Osteoblast (primary cell): ENCODE data around the gene CHD9NB. TPM values are rescaled to one million over a fixed set of nuclear protein-coding genes. Genes with fewer than 3 reads are reported as not detected.
A peak's percentile ranks its signal among the peaks of the same experiment; 100 is the strongest.
"Not testable (repeated sequence)": the region's sequence is repeated elsewhere in the genome, so short reads cannot be mapped to it uniquely, and the experiment has no call there.

Experiments
- DNase-seq: peaks from one replicate; pipeline ENCODE4 v3.0.0; 2011; ENCODE audit warnings: low spot score, mixed read lengths; ENCODE audit not compliant: insufficient read length; ENCODE audit errors: missing footprints
- H2AFZ ChIP-seq: 2 replicates; pipeline ENCODE4 v1.6.0; 2011; ENCODE audit warnings: mild to moderate bottlenecking, low read length
- H3K27ac ChIP-seq: 2 replicates; pipeline ENCODE4 v1.5.1; 2011; ENCODE audit warnings: mild to moderate bottlenecking, low read depth, low read length, moderate library complexity
- H3K27me3 ChIP-seq: 2 replicates; pipeline ENCODE4 v1.6.0; 2012; ENCODE audit warnings: mild to moderate bottlenecking, control low read depth, inconsistent platforms, low read length, moderate library complexity; ENCODE audit not compliant: insufficient read depth
- H3K36me3 ChIP-seq: 2 replicates; pipeline ENCODE4 v1.5.1; 2011; ENCODE audit warnings: mild to moderate bottlenecking, low read length, control low read depth, moderate library complexity; ENCODE audit not compliant: insufficient read depth
- H3K4me1 ChIP-seq: 2 replicates; pipeline ENCODE4 v1.5.1; 2011; ENCODE audit warnings: mild to moderate bottlenecking, low read length, control low read depth, moderate library complexity; ENCODE audit not compliant: insufficient read depth
- H3K4me2 ChIP-seq: 2 replicates; pipeline ENCODE4 v1.6.0; 2011; ENCODE audit warnings: mild to moderate bottlenecking, low read length; ENCODE audit not compliant: insufficient read depth
- H3K4me3 ChIP-seq: fragments of 200-600 bp; sonication (generic); 3 replicates; pipeline ENCODE4 v1.5.1; 2012; ENCODE audit warnings: mild to moderate bottlenecking, low read length, inconsistent platforms; ENCODE audit not compliant: insufficient read depth
- H3K79me2 ChIP-seq: 2 replicates; pipeline ENCODE4 v1.6.0; 2012; ENCODE audit warnings: mild to moderate bottlenecking, low read length, control low read depth, inconsistent platforms; ENCODE audit not compliant: insufficient read depth
- H3K9me3 ChIP-seq: 2 replicates; pipeline ENCODE4 v1.5.1; 2011; ENCODE audit warnings: low read depth, low read length, control low read depth
- H4K20me1 ChIP-seq: 2 replicates; pipeline ENCODE4 v1.6.0; 2012; ENCODE audit warnings: mild to moderate bottlenecking, low read length, control low read depth; ENCODE audit not compliant: insufficient read depth
- total RNA-seq: library from RNA; depleted of rRNA; stranded (reverse); fragments of >200 nt; gene quantifications from 2 replicates; pipeline ENCODE4 v1.2.3, GENCODE V29; 2012
- TF ChIP-seq, protein P1 (sequence below): IDR thresholded peaks from 2 replicates; pipeline ENCODE4 v1.5.1; 2011; ENCODE audit warnings: mild to moderate bottlenecking, low read depth, low read length, moderate library complexity; ENCODE audit errors: extremely low read depth

CHD9NB gene
- total RNA-seq, 1 donor: 1.1 TPM

- peak overlapping the region; percentile 27 for H3K4me3 ChIP-seq
- TF ChIP-seq, protein P1, sequence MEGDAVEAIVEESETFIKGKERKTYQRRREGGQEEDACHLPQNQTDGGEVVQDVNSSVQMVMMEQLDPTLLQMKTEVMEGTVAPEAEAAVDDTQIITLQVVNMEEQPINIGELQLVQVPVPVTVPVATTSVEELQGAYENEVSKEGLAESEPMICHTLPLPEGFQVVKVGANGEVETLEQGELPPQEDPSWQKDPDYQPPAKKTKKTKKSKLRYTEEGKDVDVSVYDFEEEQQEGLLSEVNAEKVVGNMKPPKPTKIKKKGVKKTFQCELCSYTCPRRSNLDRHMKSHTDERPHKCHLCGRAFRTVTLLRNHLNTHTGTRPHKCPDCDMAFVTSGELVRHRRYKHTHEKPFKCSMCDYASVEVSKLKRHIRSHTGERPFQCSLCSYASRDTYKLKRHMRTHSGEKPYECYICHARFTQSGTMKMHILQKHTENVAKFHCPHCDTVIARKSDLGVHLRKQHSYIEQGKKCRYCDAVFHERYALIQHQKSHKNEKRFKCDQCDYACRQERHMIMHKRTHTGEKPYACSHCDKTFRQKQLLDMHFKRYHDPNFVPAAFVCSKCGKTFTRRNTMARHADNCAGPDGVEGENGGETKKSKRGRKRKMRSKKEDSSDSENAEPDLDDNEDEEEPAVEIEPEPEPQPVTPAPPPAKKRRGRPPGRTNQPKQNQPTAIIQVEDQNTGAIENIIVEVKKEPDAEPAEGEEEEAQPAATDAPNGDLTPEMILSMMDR: no peak
- H3K27me3 ChIP-seq: no peaks in the 10 kb centered on the region
- H3K4me1 ChIP-seq: peaks cover 20% of the 10 kb centered on the region
- peak overlapping the region; percentile 71 for H3K4me2 ChIP-seq
- no peaks in the 10 kb centered on the region for H3K9me3 ChIP-seq
- peaks cover 29% of the 10 kb centered on the region for H3K79me2 ChIP-seq
- H3K36me3 ChIP-seq: no peaks in the 10 kb centered on the region
- peak overlapping the region; percentile 84 for H3K27ac ChIP-seq
- H4K20me1 ChIP-seq: peaks cover 3% of the 10 kb centered on the region
- peak overlapping the region; percentile 13 for H2AFZ ChIP-seq
- peak; percentile 81 for DNase-seq
Measured at GRCh38 chr16:53080345-53081031, 27.8 kb upstream of the CHD9NB start.

- DNase-seq: no peak
- H3K79me2 ChIP-seq: peaks cover 35% of the 10 kb centered on the region
Measured at GRCh38 chr16:53078765-53079485, 26.2 kb upstream of the CHD9NB start.

GRCh38 chr16:53078247-53078646 lies 25.6 kb upstream of the CHD9NB start:
- Histone ChIP-seq H3K4me1 (peaks cover 20% of the 10 kb centered on the region), H2AFZ (no peak overlapping the region), H3K27me3 (no peaks in the 10 kb centered on the region), H3K4me2 (no peak overlapping the region), H4K20me1 (peaks cover 3% of the 10 kb centered on the region), H3K4me3 (no peak overlapping the region), H3K9me3 (no peaks in the 10 kb centered on the region), H3K27ac (no peak overlapping the region), H3K79me2 (peaks cover 39% of the 10 kb centered on the region), H3K36me3 (no peaks in the 10 kb centered on the region)
- TF ChIP-seq, protein P1: no peak
- DNase-seq: no peak

More at GRCh38 chr16:53078765-53079485, 26.2 kb upstream of the CHD9NB start:
- Histone ChIP-seq H3K36me3 (no peaks in the 10 kb centered on the region), H2AFZ (no peak overlapping the region), H4K20me1 (peaks cover 3% of the 10 kb centered on the region), H3K27ac (no peak overlapping the region), H3K4me1 (peaks cover 20% of the 10 kb centered on the region), H3K9me3 (no peaks in the 10 kb centered on the region), H3K27me3 (no peaks in the 10 kb centered on the region), H3K4me2 (no peak overlapping the region), H3K4me3 (no peak overlapping the region)
- TF ChIP-seq, protein P1: no peak

GRCh38 chr16:53075461-53075860 lies 22.8 kb upstream of the CHD9NB start:
- H3K4me2 ChIP-seq, H3K4me1 ChIP-seq, H3K9me3 ChIP-seq, H2AFZ ChIP-seq, DNase-seq, H3K4me3 ChIP-seq, H3K36me3 ChIP-seq, H3K27me3 ChIP-seq, H3K27ac ChIP-seq, H4K20me1 ChIP-seq: not testable (repeated sequence)
- H3K79me2 ChIP-seq: peaks cover 45% of the 10 kb centered on the region

- not testable (repeated sequence) for H3K9me3 ChIP-seq, H3K27me3 ChIP-seq, H3K4me1 ChIP-seq, H3K4me3 ChIP-seq, H4K20me1 ChIP-seq, H3K36me3 ChIP-seq, H2AFZ ChIP-seq, H3K27ac ChIP-seq, H3K4me2 ChIP-seq, DNase-seq
- peaks cover 49% of the 10 kb centered on the region for H3K79me2 ChIP-seq
Measured at GRCh38 chr16:53074296-53074695, 21.6 kb upstream of the CHD9NB start.
